NCI-H774 (cell line): ENCODE data around the gene CENPB.

Experiments
- DNase-seq: peaks from one replicate; lab custom pipeline; 2025; lab: John Stamatoyannopoulos, UW

CENPB gene

GRCh38 chr20:3766422-3767109 lies 20.0 kb downstream of the CENPB start:
- no peak for DNase-seq

GRCh38 chr20:3765171-3765882 lies 21.2 kb downstream of the CENPB start:
- DNase-seq: no peak

- DNase-seq: no peak
Observed at GRCh38 chr20:3764659-3765058, 21.9 kb downstream of the CENPB start.

- no peak for DNase-seq
Observed at GRCh38 chr20:3763671-3764601, 22.6 kb downstream of the CENPB start.

- no peak for DNase-seq
Observed at GRCh38 chr20:3760655-3761348, 25.7 kb downstream of the CENPB start.

GRCh38 chr20:3759884-3760283 lies 26.7 kb downstream of the CENPB start:
- DNase-seq: no peak

GRCh38 chr20:3759316-3759823 lies 27.2 kb downstream of the CENPB start:
- DNase-seq: no peak

- no peak for DNase-seq
Observed at GRCh38 chr20:3758566-3758965, 28.0 kb downstream of the CENPB start.

GRCh38 chr20:3757268-3757667 lies 29.3 kb downstream of the CENPB start:
- no peak for DNase-seq

GRCh38 chr20:3755814-3756480 lies 30.6 kb downstream of the CENPB start:
- no peak for DNase-seq

- no peak for DNase-seq
Observed at GRCh38 chr20:3755269-3755668, 31.3 kb downstream of the CENPB start.

GRCh38 chr20:3754276-3754630 lies 32.3 kb downstream of the CENPB start:
- no peak for DNase-seq

- no peak for DNase-seq
Observed at GRCh38 chr20:3753501-3754275, 32.9 kb downstream of the CENPB start.

GRCh38 chr20:3753098-3753497 lies 33.4 kb downstream of the CENPB start:
- peak; percentile 8 for DNase-seq

- DNase-seq: no peak
Observed at GRCh38 chr20:3752386-3752759, 34.2 kb downstream of the CENPB start.

- DNase-seq: no peak
Observed at GRCh38 chr20:3751675-3752385, 34.7 kb downstream of the CENPB start.

- no peak for DNase-seq
Observed at GRCh38 chr20:3751305-3751674, 35.2 kb downstream of the CENPB start.

GRCh38 chr20:3749689-3750531 lies 36.6 kb downstream of the CENPB start:
- no peak for DNase-seq

- DNase-seq: no peak
Observed at GRCh38 chr20:3749087-3749688, 37.4 kb downstream of the CENPB start.
